ENCODE results near the gene KIF16B. TPM values are rescaled to one million over a fixed set of nuclear protein-coding genes. Genes with fewer than 3 reads are reported as not detected.

The KIF16B gene
- total and polyA plus RNA-seq, 2 donors (not counting 3 experiments of a cell fraction or from before 2014, with no cell fraction given), result 2.9 to 8.8 TPM

GRCh38 chr20:16415071-16416053, 157.9 kb downstream of the KIF16B start:
- FAIRE-seq, result no peak
- CTCF ChIA-PET, result no interaction called here
- POLR2A ChIA-PET, result no interaction called here

More at GRCh38 chr20:16415071-16416053, 157.9 kb downstream of the KIF16B start:
- Histone ChIP-seq H3K4me1 (ENCODE audit: control insufficient read depth, extremely low read depth, insufficient read depth, low read length) (no peaks in the 10 kb centered on the region), H3K27ac (ENCODE audit: insufficient read depth, low read depth, low read length) (no peak overlapping the region), H3K9me3 (replicated peaks; ENCODE audit: control insufficient read depth, insufficient read depth, low read length) (no peaks in the 10 kb centered on the region), H3K9ac (replicated peaks; ENCODE audit: extremely low read depth, insufficient read depth, low read length) (no peak overlapping the region), H2AFZ (ENCODE audit: low read depth, low read length) (no peak overlapping the region), H3K36me3 (ENCODE audit: control insufficient read depth in 2 of 2, extremely low read depth in 1 of 2, insufficient read depth in 2 of 2, low read length in 2 of 2) (no peaks in the 10 kb centered on the region), H3K79me2 (ENCODE audit: control insufficient read depth, insufficient read depth, low read length) (no peaks in the 10 kb centered on the region), H3K4me3 (replicated peaks in 1 of 3; ENCODE audit: insufficient read depth in 1 of 3, low read depth in 1 of 3, low read length in 3 of 3) (no peak overlapping the region), H4K20me1 (replicated peaks; ENCODE audit: control insufficient read depth, extremely low read depth, insufficient read depth, low read length) (no peaks in the 10 kb centered on the region), H3K4me2 (ENCODE audit: insufficient read depth, low read length) (no peak overlapping the region), H3K27me3 (ENCODE audit: control insufficient read depth in 2 of 2, insufficient read depth in 2 of 2, low read length in 2 of 2) (no peaks in the 10 kb centered on the region), H3K9me1 (replicated peaks; ENCODE audit: control insufficient read depth, extremely low read depth, insufficient read depth, low read length) (no peaks in the 10 kb centered on the region)
- dilution Hi-C loops (cut with MboI; ENCODE audit: extremely low pct_ligation_motif_present, low sequenced_read_pairs) (no loop called here), intact Hi-C loops (cut with micrococcal nuclease) (no loop called here)
- no peak for DNase-seq (ENCODE audit: low read depth, low spot score)
- TF ChIP-seq MYC (IDR thresholded peaks at IDR 0.05; ENCODE audit: low read depth, low read length), result no peak
- TF ChIP-seq POLR2A (IDR thresholded peaks at IDR 0.05; ENCODE audit: low read depth, low read length), result no peak
- no peak for TF ChIP-seq POLR2AphosphoS5 (IDR thresholded peaks at IDR 0.05; ENCODE audit: insufficient read depth, low read depth, low read length)
- no peak for TF ChIP-seq FOS (IDR thresholded peaks at IDR 0.05; ENCODE audit: borderline replicate concordance, insufficient read depth, low read length)
- no peak for TF ChIP-seq GATA2 (IDR thresholded peaks at IDR 0.05; ENCODE audit: insufficient read depth, insufficient read length, low read depth, low read length)
- no peak for TF ChIP-seq JUN (IDR thresholded peaks at IDR 0.05; ENCODE audit: borderline replicate concordance, insufficient read depth, insufficient read length, low read depth)
- no peak for TF ChIP-seq CTCF (IDR thresholded peaks at IDR 0.05; ENCODE audit: extremely low read depth in 1 of 2, insufficient read depth in 1 of 2, low read depth in 1 of 2, low read length in 2 of 2)
- no peak for TF ChIP-seq EZH2 (IDR thresholded peaks at IDR 0.05; ENCODE audit: borderline replicate concordance, low read depth, low read length, severe bottlenecking)
- no peak for TF ChIP-seq MAX (IDR thresholded peaks at IDR 0.05; ENCODE audit: insufficient read depth, insufficient read length)
- BruUV-seq (replicated peaks), result no TSS peak
